Large intestine (tissue), 12 donors: ENCODE measurements around the gene C6orf118. TPM values are rescaled to one million over a fixed set of nuclear protein-coding genes. Genes with fewer than 3 reads are reported as not detected.

ENCODE experiments used
- DNase-seq, 2 donors: peaks; one replicate each; pipeline versions ENCODE4 v3.0.0 to v3.0.0-alpha.2; 2013
- H3K27ac ChIP-seq: one replicate; pipeline ENCODE4 v1.5.1; 2013; ENCODE audit warnings: low read length
- H3K27me3 ChIP-seq: 2 replicates; pipeline ENCODE4 v1.6.1; 2013; ENCODE audit warnings: low read length; ENCODE audit not compliant: control insufficient read depth, insufficient read depth
- H3K36me3 ChIP-seq: 2 replicates; pipeline ENCODE4 v1.6.1; 2013; ENCODE audit warnings: low read length; ENCODE audit not compliant: control insufficient read depth, insufficient read depth
- H3K4me1 ChIP-seq: one replicate; pipeline ENCODE4 v1.6.1; 2013; ENCODE audit warnings: low read length; ENCODE audit not compliant: control insufficient read depth, insufficient read depth
- H3K4me3 ChIP-seq: one replicate; pipeline ENCODE4 v1.5.1; 2013; ENCODE audit warnings: low read length
- H3K9me3 ChIP-seq: one replicate; pipeline ENCODE4 v1.6.1; 2013; ENCODE audit warnings: mild to moderate bottlenecking, low read depth, low read length, moderate library complexity; ENCODE audit not compliant: control insufficient read depth
- WGBS: methylation state at CpG from one replicate; pipeline ENCODE4 v1.1.5; 2013; ENCODE audit warnings: low lambda C conversion rate; ENCODE audit not compliant: insufficient coverage; 5-methylcytosine and 5-hydroxymethylcytosine counted together
- long read RNA-seq, 11 donors: transcript quantifications; one replicate each; lab custom pipeline, GENCODE V29; 2026
- polyA plus RNA-seq: library from polyadenylated mRNA; unstranded; fragments of 120-200 nt; gene quantifications from one replicate; pipeline ENCODE4 v1.2.1, GENCODE V29; 2013

Gene C6orf118
- 0.78 TPM for polyA plus RNA-seq
- long read RNA-seq, donor 1 = 0 reads
- long read RNA-seq, donor 2 = 0 reads
- long read RNA-seq, donor 3 = 0 reads
- long read RNA-seq, donor 4 = 0 reads
- long read RNA-seq, donor 5 = 0 reads
- long read RNA-seq, donor 6 = 0 reads
- long read RNA-seq, donor 7 = 0 reads
- long read RNA-seq, donor 8 = 0 reads
- long read RNA-seq, donor 9 = 0 reads
- long read RNA-seq, donor 10 = 0 reads
- long read RNA-seq, donor 11 = 0 reads

- Histone ChIP-seq H3K36me3 (no peaks in the 10 kb centered on the region), H3K27me3 (no peaks in the 10 kb centered on the region), H3K4me1 (no peaks in the 10 kb centered on the region), H3K4me3 (peak within 1 kb of the TSS; percentile 37), H3K27ac (no peak within 1 kb of the TSS), H3K9me3 (no peaks in the 10 kb centered on the region)
- DNase-seq = peak; percentile 61 to 65
- 20% methylated on average over 4 of the region's 35 CpGs for WGBS
These were observed at the start of gene C6orf118 for GRCh38 chr6:165308926-165309731. TSS of gene C6orf118 (minus strand) at chr6:165309605. CDS start at chr6:165309586, 19 bp downstream.

GRCh38 chr6:165345700-165346099 lies 36.3 kb upstream of the C6orf118 start:
- H3K36me3 ChIP-seq = no peaks in the 10 kb centered on the region
- H3K27ac ChIP-seq = no peak overlapping the region
- 86% methylated on average over 4 of the region's 4 CpGs for WGBS
- DNase-seq = no peak
- no peaks in the 10 kb centered on the region for H3K27me3 ChIP-seq
- H3K9me3 ChIP-seq = no peaks in the 10 kb centered on the region
- H3K4me3 ChIP-seq = no peak overlapping the region
- no peaks in the 10 kb centered on the region for H3K4me1 ChIP-seq

GRCh38 chr6:165340532-165340931 lies 31.1 kb upstream of the C6orf118 start:
- no peak for DNase-seq
- Histone ChIP-seq H3K9me3 (no peaks in the 10 kb centered on the region), H3K27ac (no peak overlapping the region), H3K36me3 (no peaks in the 10 kb centered on the region), H3K4me1 (no peaks in the 10 kb centered on the region), H3K27me3 (no peaks in the 10 kb centered on the region), H3K4me3 (no peak overlapping the region)
- WGBS = no CpG with 5 or more reads among the region's 5 CpGs

GRCh38 chr6:165325609-165326008 lies 16.2 kb upstream of the C6orf118 start:
- Histone ChIP-seq H3K27me3 (no peaks in the 10 kb centered on the region), H3K4me1 (no peaks in the 10 kb centered on the region), H3K36me3 (no peaks in the 10 kb centered on the region), H3K27ac (no peak overlapping the region), H3K4me3 (no peak overlapping the region), H3K9me3 (no peaks in the 10 kb centered on the region)
- DNase-seq = no peak
- WGBS = no CpG with 5 or more reads among the region's 7 CpGs

GRCh38 chr6:165321555-165322145 lies 12.2 kb upstream of the C6orf118 start:
- no peaks in the 10 kb centered on the region for H3K27me3 ChIP-seq
- no peak for DNase-seq
- WGBS = no CpG with 5 or more reads among the region's 1 CpG
- H3K9me3 ChIP-seq = no peaks in the 10 kb centered on the region
- H3K36me3 ChIP-seq = no peaks in the 10 kb centered on the region
- no peak overlapping the region for H3K4me3 ChIP-seq
- H3K4me1 ChIP-seq = no peaks in the 10 kb centered on the region
- no peak overlapping the region for H3K27ac ChIP-seq

GRCh38 chr6:165321150-165321549 lies 11.7 kb upstream of the C6orf118 start:
- WGBS = no CpG with 5 or more reads among the region's 3 CpGs
- H3K9me3 ChIP-seq = no peaks in the 10 kb centered on the region
- H3K4me3 ChIP-seq = no peak overlapping the region
- no peak overlapping the region for H3K27ac ChIP-seq
- H3K4me1 ChIP-seq = no peaks in the 10 kb centered on the region
- H3K27me3 ChIP-seq = no peaks in the 10 kb centered on the region
- DNase-seq = no peak
- H3K36me3 ChIP-seq = no peaks in the 10 kb centered on the region

GRCh38 chr6:165317723-165318122 lies 8.3 kb upstream of the C6orf118 start:
- no peaks in the 10 kb centered on the region for H3K27me3 ChIP-seq
- no peak overlapping the region for H3K4me3 ChIP-seq
- no peaks in the 10 kb centered on the region for H3K4me1 ChIP-seq
- no peak for DNase-seq
- no peaks in the 10 kb centered on the region for H3K9me3 ChIP-seq
- WGBS = no CpG with 5 or more reads among the region's 14 CpGs
- H3K36me3 ChIP-seq = no peaks in the 10 kb centered on the region
- no peak overlapping the region for H3K27ac ChIP-seq

- Histone ChIP-seq H3K27ac (no peak overlapping the region), H3K36me3 (no peaks in the 10 kb centered on the region), H3K4me3 (no peak overlapping the region), H3K4me1 (no peaks in the 10 kb centered on the region), H3K27me3 (no peaks in the 10 kb centered on the region), H3K9me3 (peaks cover 5% of the 10 kb centered on the region)
- no peak for DNase-seq
- WGBS = no CpG with 5 or more reads among the region's 3 CpGs
These were observed 2.5 kb downstream of the C6orf118 start for GRCh38 chr6:165306955-165307354.

GRCh38 chr6:165301372-165302246 lies 7.8 kb downstream of the C6orf118 start:
- Histone ChIP-seq H3K36me3 (no peaks in the 10 kb centered on the region), H3K4me1 (no peaks in the 10 kb centered on the region), H3K9me3 (peaks cover 14% of the 10 kb centered on the region), H3K27ac (no peak overlapping the region), H3K27me3 (no peaks in the 10 kb centered on the region), H3K4me3 (no peak overlapping the region)
- no CpG with 5 or more reads among the region's 38 CpGs for WGBS
- no peak for DNase-seq

GRCh38 chr6:165300422-165300936 lies 8.9 kb downstream of the C6orf118 start:
- Histone ChIP-seq H3K4me3 (no peak overlapping the region), H3K9me3 (peaks cover 14% of the 10 kb centered on the region), H3K4me1 (no peaks in the 10 kb centered on the region), H3K27me3 (no peaks in the 10 kb centered on the region), H3K36me3 (no peaks in the 10 kb centered on the region), H3K27ac (no peak overlapping the region)
- no peak for DNase-seq
- no CpG with 5 or more reads among the region's 13 CpGs for WGBS
